Natural killer cell treated with Interleukin-12 subunit alpha and Interleukin-12 subunit beta and Interleukin-15 and Interleukin-18, amount 100 ng/mL, for 72 hours (primary cell): ENCODE measurements around the gene CSNK1G1. TPM values are rescaled to one million over a fixed set of nuclear protein-coding genes. Genes with fewer than 3 reads are reported as not detected.

ENCODE experiments used
- ATAC-seq, 2 donors: fragments of 150-1000 bp; cut with Tn5 transposase in 1 of 2; sonication (Bioruptor Pico), chemical (Tn5 transposase) in 1 of 2; 2 replicates each; pipeline ENCODE4 v1.10.0; 2021
- DNase-seq: peaks from one replicate; pipeline ENCODE4 v3.0.0; 2022; ENCODE audit warnings: low spot score
- H3K27ac Mint-ChIP-seq, 2 donors: 1 replicate in 1 of 2; 2 replicates in 1 of 2; pipeline ENCODE4 v1.8.0; 2022; ENCODE audit warnings: mixed read lengths in 2 of 2, mild to moderate bottlenecking in 1 of 2, moderate library complexity in 1 of 2
- H3K27me3 Mint-ChIP-seq, 2 donors: 1 replicate in 1 of 2; 2 replicates in 1 of 2; pipeline ENCODE4 v1.8.0; 2022; ENCODE audit warnings: mixed read lengths in 2 of 2
- H3K36me3 Mint-ChIP-seq: one replicate; pipeline ENCODE4 v1.8.0; 2022; ENCODE audit warnings: mixed read lengths
- H3K4me1 Mint-ChIP-seq, 2 donors: 1 replicate in 1 of 2; 2 replicates in 1 of 2; pipeline ENCODE4 v1.8.0; 2022; ENCODE audit warnings: low read depth in 2 of 2, mixed read lengths in 2 of 2, mild to moderate bottlenecking in 1 of 2
- H3K4me3 Mint-ChIP-seq: one replicate; pipeline ENCODE4 v1.8.0; 2022; ENCODE audit warnings: mixed read lengths
- H3K9me3 Mint-ChIP-seq: 2 replicates; pipeline ENCODE4 v1.8.0; 2022; ENCODE audit warnings: mixed read lengths
- total RNA-seq, 2 donors: library from RNA; stranded (reverse); gene quantifications; one replicate each; pipeline ENCODE4 v1.2.3, GENCODE V29; 2022

CSNK1G1 gene
- total RNA-seq, 2 donors from 2014 or later = 35.4 to 47.5 TPM

- Mint-ChIP-seq H3K36me3 (peaks cover 5% of the 10 kb centered on the region), H3K4me3 (peak within 1 kb of the TSS; percentile 74), H3K27me3 (peaks cover 0 to 9% of the 10 kb centered on the region in 2 donors), H3K4me1 (peaks cover 10 to 18% of the 10 kb centered on the region in 2 donors), H3K27ac (peak within 1 kb of the TSS in 1 of 2 donors; percentile 60), H3K9me3 (no peaks in the 10 kb centered on the region)
- no peak for DNase-seq
- peak; percentile 3 to 22 for ATAC-seq
Measured at GRCh38 chr15:64151727-64152506, 204.1 kb downstream of the CSNK1G1 start, which contains the start of gene SNX22. TSS of gene SNX22 (plus strand) at chr15:64151731. CDS start at chr15:64151776, 45 bp downstream.

- DNase-seq = no peak
- Mint-ChIP-seq H3K36me3 (no peaks in the 10 kb centered on the region), H3K4me1 (peaks cover 10 to 15% of the 10 kb centered on the region in 2 donors), H3K9me3 (no peaks in the 10 kb centered on the region), H3K27ac (peak overlapping the region in 1 of 2 donors; percentile 45), H3K4me3 (peak overlapping the region; percentile 7), H3K27me3 (peaks cover 0 to 9% of the 10 kb centered on the region in 2 donors)
- ATAC-seq = no peak
Measured at GRCh38 chr15:64149893-64150578, 205.9 kb downstream of the CSNK1G1 start.

GRCh38 chr15:64149424-64149823 lies 206.5 kb downstream of the CSNK1G1 start:
- Mint-ChIP-seq H3K9me3 (no peaks in the 10 kb centered on the region), H3K27me3 (peaks cover 0 to 9% of the 10 kb centered on the region in 2 donors), H3K4me3 (peak overlapping the region; percentile 7), H3K27ac (peak overlapping the region in 1 of 2 donors; percentile 45), H3K4me1 (peaks cover 10 to 15% of the 10 kb centered on the region in 2 donors), H3K36me3 (no peaks in the 10 kb centered on the region)
- ATAC-seq = no peak
- DNase-seq = no peak

GRCh38 chr15:64148581-64148980 lies 207.4 kb downstream of the CSNK1G1 start:
- Mint-ChIP-seq H3K27ac (no peak overlapping the region), H3K4me3 (no peak overlapping the region), H3K9me3 (no peaks in the 10 kb centered on the region), H3K27me3 (peaks cover 0 to 9% of the 10 kb centered on the region in 2 donors), H3K36me3 (no peaks in the 10 kb centered on the region), H3K4me1 (peaks cover 6 to 12% of the 10 kb centered on the region in 2 donors)
- ATAC-seq (no peak), DNase-seq (no peak)

- peaks cover 0 to 6% of the 10 kb centered on the region in 2 donors for H3K27me3 Mint-ChIP-seq
- no peak for ATAC-seq
- no peak overlapping the region for H3K4me3 Mint-ChIP-seq
- DNase-seq = no peak
- H3K27ac Mint-ChIP-seq = no peak overlapping the region
- H3K36me3 Mint-ChIP-seq = no peaks in the 10 kb centered on the region
- peaks cover 2 to 9% of the 10 kb centered on the region in 2 donors for H3K4me1 Mint-ChIP-seq
- H3K9me3 Mint-ChIP-seq = no peaks in the 10 kb centered on the region
Measured at GRCh38 chr15:64148168-64148567, 207.8 kb downstream of the CSNK1G1 start.

GRCh38 chr15:64146885-64147681 lies 208.9 kb downstream of the CSNK1G1 start:
- Mint-ChIP-seq H3K9me3 (no peaks in the 10 kb centered on the region), H3K27me3 (peaks cover 0 to 6% of the 10 kb centered on the region in 2 donors), H3K36me3 (no peaks in the 10 kb centered on the region), H3K27ac (no peak overlapping the region), H3K4me1 (peaks cover 0 to 9% of the 10 kb centered on the region in 2 donors), H3K4me3 (no peak overlapping the region)
- no peak for ATAC-seq
- DNase-seq = no peak

- no peaks in the 10 kb centered on the region for H3K9me3 Mint-ChIP-seq
- H3K4me3 Mint-ChIP-seq = no peak overlapping the region
- peaks cover 0 to 6% of the 10 kb centered on the region in 2 donors for H3K27me3 Mint-ChIP-seq
- H3K36me3 Mint-ChIP-seq = no peaks in the 10 kb centered on the region
- no peak for ATAC-seq
- H3K4me1 Mint-ChIP-seq = peaks cover 0 to 9% of the 10 kb centered on the region in 2 donors
- H3K27ac Mint-ChIP-seq = no peak overlapping the region
- DNase-seq = no peak
Measured at GRCh38 chr15:64146520-64146884, 209.5 kb downstream of the CSNK1G1 start.

- H3K36me3 Mint-ChIP-seq = no peaks in the 10 kb centered on the region
Measured at GRCh38 chr15:64146041-64146440, 209.9 kb downstream of the CSNK1G1 start.

GRCh38 chr15:64144565-64145281 lies 211.2 kb downstream of the CSNK1G1 start:
- ATAC-seq (no peak), DNase-seq (no peak)
- H3K4me1 Mint-ChIP-seq = peaks cover 0 to 4% of the 10 kb centered on the region in 2 donors
- H3K27me3 Mint-ChIP-seq = peaks cover 0 to 3% of the 10 kb centered on the region in 2 donors
- no peak overlapping the region for H3K27ac Mint-ChIP-seq
- H3K36me3 Mint-ChIP-seq = no peaks in the 10 kb centered on the region
- no peaks in the 10 kb centered on the region for H3K9me3 Mint-ChIP-seq
- no peak overlapping the region for H3K4me3 Mint-ChIP-seq

More at GRCh38 chr15:64146041-64146440, 209.9 kb downstream of the CSNK1G1 start:
- ATAC-seq (no peak), DNase-seq (no peak)
- Mint-ChIP-seq H3K27me3 (peaks cover 0 to 6% of the 10 kb centered on the region in 2 donors), H3K4me1 (peaks cover 0 to 9% of the 10 kb centered on the region in 2 donors), H3K9me3 (no peaks in the 10 kb centered on the region), H3K4me3 (no peak overlapping the region), H3K27ac (no peak overlapping the region)

GRCh38 chr15:64144192-64144564 lies 211.8 kb downstream of the CSNK1G1 start:
- H3K27me3 Mint-ChIP-seq = no peaks in the 10 kb centered on the region
- H3K27ac Mint-ChIP-seq = no peak overlapping the region
- no peaks in the 10 kb centered on the region for H3K9me3 Mint-ChIP-seq
- ATAC-seq (no peak), DNase-seq (no peak)
- H3K4me1 Mint-ChIP-seq = no peaks in the 10 kb centered on the region
- H3K36me3 Mint-ChIP-seq = no peaks in the 10 kb centered on the region
- no peak overlapping the region for H3K4me3 Mint-ChIP-seq

- peaks cover 2% of the 10 kb centered on the region for H3K36me3 Mint-ChIP-seq
Measured at GRCh38 chr15:64143276-64143675, 212.7 kb downstream of the CSNK1G1 start.

GRCh38 chr15:64141798-64142512 lies 214.0 kb downstream of the CSNK1G1 start:
- H3K36me3 Mint-ChIP-seq = peaks cover 6% of the 10 kb centered on the region
- no peak overlapping the region for H3K4me3 Mint-ChIP-seq
- H3K27me3 Mint-ChIP-seq = no peaks in the 10 kb centered on the region
- no peaks in the 10 kb centered on the region for H3K4me1 Mint-ChIP-seq
- no peaks in the 10 kb centered on the region for H3K9me3 Mint-ChIP-seq
- H3K27ac Mint-ChIP-seq = peak overlapping the region in 1 of 2 donors; percentile 15
- ATAC-seq (no peak), DNase-seq (no peak)

More at GRCh38 chr15:64143276-64143675, 212.7 kb downstream of the CSNK1G1 start:
- H3K27me3 Mint-ChIP-seq = no peaks in the 10 kb centered on the region
- ATAC-seq (no peak), DNase-seq (no peak)
- H3K4me1 Mint-ChIP-seq = no peaks in the 10 kb centered on the region
- no peaks in the 10 kb centered on the region for H3K9me3 Mint-ChIP-seq
- no peak overlapping the region for H3K4me3 Mint-ChIP-seq
- H3K27ac Mint-ChIP-seq = no peak overlapping the region
